GOT3 (cell line): ENCODE data around the gene TMEM174.
A peak's percentile ranks its signal among the peaks of the same experiment; 100 is the strongest.
"Not testable (repeated sequence)": the region's sequence is repeated elsewhere in the genome, so short reads cannot be mapped to it uniquely, and the experiment has no call there.

Source experiments
- DNase-seq: peaks from one replicate; lab custom pipeline; 2025; ENCODE audit warnings: mixed read lengths; lab: John Stamatoyannopoulos, UW

TMEM174 gene

GRCh38 chr5:73197637-73198257 lies 24.8 kb downstream of the TMEM174 start:
- no peak for DNase-seq

- DNase-seq: no peak
Observed at GRCh38 chr5:73198833-73199592, 26.0 kb downstream of the TMEM174 start.

- DNase-seq: no peak
Observed at GRCh38 chr5:73199671-73200070, 26.7 kb downstream of the TMEM174 start.

GRCh38 chr5:73201547-73202513 lies 28.8 kb downstream of the TMEM174 start:
- DNase-seq: no peak

- no peak for DNase-seq
Observed at GRCh38 chr5:73204332-73204731, 31.3 kb downstream of the TMEM174 start.

GRCh38 chr5:73204733-73205132 lies 31.7 kb downstream of the TMEM174 start:
- DNase-seq: no peak

- no peak for DNase-seq
Observed at GRCh38 chr5:73205305-73205704, 32.3 kb downstream of the TMEM174 start.

GRCh38 chr5:73207239-73207638 lies 34.2 kb downstream of the TMEM174 start:
- DNase-seq: not testable (repeated sequence)

GRCh38 chr5:73209075-73209474 lies 36.1 kb downstream of the TMEM174 start:
- DNase-seq: not testable (repeated sequence)

- not testable (repeated sequence) for DNase-seq
Observed at GRCh38 chr5:73212693-73213092, 39.7 kb downstream of the TMEM174 start.

- DNase-seq: no peak
Observed at GRCh38 chr5:73213566-73213998, 40.6 kb downstream of the TMEM174 start.

GRCh38 chr5:73214306-73214705 lies 41.3 kb downstream of the TMEM174 start:
- no peak for DNase-seq

- DNase-seq: no peak
Observed at GRCh38 chr5:73214996-73215395, 42.0 kb downstream of the TMEM174 start.

GRCh38 chr5:73215531-73215890 lies 42.5 kb downstream of the TMEM174 start:
- DNase-seq: no peak

GRCh38 chr5:73215891-73216610 lies 43.1 kb downstream of the TMEM174 start:
- peak; percentile 54 for DNase-seq

GRCh38 chr5:73218552-73219171 lies 45.7 kb downstream of the TMEM174 start:
- no peak for DNase-seq

- not testable (repeated sequence) for DNase-seq
Observed at GRCh38 chr5:73219336-73219735, 46.3 kb downstream of the TMEM174 start.

- DNase-seq: no peak
Observed at GRCh38 chr5:73221161-73221560, 48.2 kb downstream of the TMEM174 start.

- DNase-seq: no peak
Observed at GRCh38 chr5:73221726-73222125, 48.7 kb downstream of the TMEM174 start.

- no peak for DNase-seq
Observed at GRCh38 chr5:73222173-73222572, 49.2 kb downstream of the TMEM174 start.
